Neural progenitor cell (in vitro differentiated cells): ENCODE results near the gene APOBEC3C. TPM values are rescaled to one million over a fixed set of nuclear protein-coding genes. Genes with fewer than 3 reads are reported as not detected.

Experiments used
- DNase-seq: peaks from one replicate; pipeline ENCODE4 v3.0.0-alpha.2; 2016; ENCODE audit warnings: low spot score
- H2AFZ ChIP-seq: fragments of 200-600 bp; sonication (generic); replicated peaks from 2 replicates; pipeline ENCODE4 v1.6.1; 2016; ENCODE audit warnings: antibody characterized with exemption
- H3F3A ChIP-seq: fragments of 200-600 bp; sonication (generic); 2 replicates; pipeline ENCODE4 v1.6.1; 2016; ENCODE audit warnings: antibody characterized with exemption, low read depth
- H3K27ac ChIP-seq: fragments of 200-600 bp; sonication (generic); 2 replicates; pipeline ENCODE4 v1.5.1; 2016; ENCODE audit warnings: mild to moderate bottlenecking
- H3K27me3 ChIP-seq: fragments of 200-600 bp; sonication (generic); 2 replicates; pipeline ENCODE4 v1.6.1; 2016; ENCODE audit warnings: mild to moderate bottlenecking, moderate library complexity
- H3K36me3 ChIP-seq: fragments of 200-600 bp; sonication (generic); 2 replicates; pipeline ENCODE4 v1.5.1; 2016
- H3K4me1 ChIP-seq: fragments of 200-600 bp; sonication (generic); 2 replicates; pipeline ENCODE4 v1.6.1; 2016; ENCODE audit warnings: mixed run types
- H3K4me2 ChIP-seq: fragments of 200-600 bp; sonication (generic); 2 replicates; pipeline ENCODE4 v1.6.1; 2016
- H3K4me3 ChIP-seq: fragments of 200-600 bp; sonication (generic); 2 replicates; pipeline ENCODE4 v1.5.1; 2016
- H3K79me2 ChIP-seq: fragments of 200-600 bp; sonication (generic); 2 replicates; pipeline ENCODE4 v1.6.1; 2016; ENCODE audit warnings: low read depth
- H3K9ac ChIP-seq: fragments of 200-600 bp; sonication (generic); 2 replicates; pipeline ENCODE4 v1.6.1; 2016
- H3K9me3 ChIP-seq: fragments of 200-600 bp; sonication (generic); 2 replicates; pipeline ENCODE4 v1.5.1; 2016; ENCODE audit warnings: low read depth
- H4K20me1 ChIP-seq: fragments of 200-600 bp; sonication (generic); 2 replicates; pipeline ENCODE4 v1.6.1; 2016; ENCODE audit warnings: low read depth
- H3K27ac Mint-ChIP-seq: 3 replicates; pipeline ENCODE4 v1.8.0; 2021; ENCODE audit warnings: mixed read lengths
- H3K27me3 Mint-ChIP-seq: 2 replicates; pipeline ENCODE4 v1.8.0; 2022; ENCODE audit warnings: low read depth, mild to moderate bottlenecking, inconsistent platforms, moderate library complexity, mixed read lengths; ENCODE audit not compliant: insufficient read depth
- H3K36me3 Mint-ChIP-seq: 3 replicates; pipeline ENCODE4 v1.8.0; 2021; ENCODE audit warnings: mixed read lengths
- H3K4me1 Mint-ChIP-seq: 3 replicates; pipeline ENCODE4 v1.8.0; 2021; ENCODE audit warnings: mixed read lengths
- H3K4me3 Mint-ChIP-seq: 3 replicates; pipeline ENCODE4 v1.8.0; 2021; ENCODE audit warnings: mild to moderate bottlenecking, moderate library complexity, mixed read lengths
- H3K9me3 Mint-ChIP-seq: 3 replicates; pipeline ENCODE4 v1.8.0; 2020; ENCODE audit warnings: mixed read lengths
- EZH2 ChIP-seq: fragments of 200-600 bp; sonication (generic); IDR thresholded peaks from 2 replicates; pipeline ENCODE4 v1.6.1; 2017; ENCODE audit warnings: antibody characterized with exemption, mild to moderate bottlenecking, moderate library complexity
- EZH2phosphoT487 ChIP-seq: fragments of 200-600 bp; sonication (generic); IDR thresholded peaks from 2 replicates; pipeline ENCODE4 v1.6.1; 2017; ENCODE audit warnings: antibody characterized with exemption
- total RNA-seq: library from RNA; depleted of rRNA; stranded (reverse); fragments of >200 nt; gene quantifications from 2 replicates; pipeline ENCODE4 v1.2.3, GENCODE V29; 2015; ENCODE audit warnings: low replicate concordance
- TF ChIP-seq, protein P1 (sequence below): fragments of 200-600 bp; sonication (generic); IDR thresholded peaks from 2 replicates; pipeline ENCODE4 v1.5.1; 2017; ENCODE audit warnings: antibody characterized with exemption, mild to moderate bottlenecking

Gene APOBEC3C
- total RNA-seq, 1 donor from 2014 or later = 3.0 TPM

DNA sequence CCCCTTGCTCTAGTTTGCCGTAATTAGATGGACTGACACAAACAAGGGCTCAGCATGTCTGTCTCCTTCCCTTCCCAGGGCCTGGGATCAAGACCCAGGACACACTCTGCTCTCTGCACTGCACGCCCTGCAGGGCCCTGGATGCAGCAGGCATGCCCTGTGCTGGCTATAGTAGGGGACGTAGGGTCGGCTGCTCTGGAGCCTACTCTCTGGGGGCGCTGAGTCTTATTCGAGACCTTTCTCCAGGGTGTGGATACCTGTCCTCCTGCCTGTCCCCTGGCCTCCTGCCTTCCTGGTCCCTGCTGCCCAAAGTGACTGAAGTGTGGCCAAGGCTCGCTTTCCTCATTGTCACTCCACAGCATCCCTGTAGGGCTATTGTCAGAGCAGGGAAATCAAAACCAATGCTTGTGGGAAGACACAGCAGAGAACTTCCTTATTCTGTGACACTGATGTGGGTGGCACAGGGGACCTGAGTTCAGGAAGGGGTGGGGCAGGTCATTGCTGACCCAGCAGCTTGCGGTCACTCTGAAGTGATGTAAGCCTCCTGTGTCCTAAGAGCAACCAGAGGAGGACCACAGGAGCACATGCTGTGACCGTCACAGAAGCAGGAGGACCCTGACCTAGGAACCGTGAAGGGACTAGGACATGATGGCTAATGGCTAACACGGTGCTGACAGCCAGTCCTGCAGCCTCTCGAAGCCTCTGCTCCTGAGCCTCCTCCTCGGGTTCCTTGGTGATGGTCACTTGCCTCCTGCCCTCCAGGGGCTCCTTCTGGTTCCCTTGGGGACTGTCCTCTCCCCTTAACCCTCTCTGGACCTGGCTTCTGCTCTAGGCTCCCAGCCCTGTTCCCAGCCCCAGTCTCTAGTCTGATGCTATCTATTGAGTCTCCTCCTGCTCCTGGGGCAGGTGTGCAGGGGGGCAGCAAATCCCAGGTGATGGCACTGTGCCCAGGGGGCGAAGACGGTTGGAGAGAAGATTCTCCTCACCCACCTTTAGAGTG lies 46.3 kb upstream of the APOBEC3C start:
- H3K36me3 ChIP-seq = no peaks in the 10 kb centered on the region
- H3K27ac ChIP-seq = no peak overlapping the region
- H3F3A ChIP-seq = no peaks in the 10 kb centered on the region
- no peak overlapping the region for H3K4me3 ChIP-seq
- no peak overlapping the region for H3K4me2 ChIP-seq
- Mint-ChIP-seq H3K9me3 (no peaks in the 10 kb centered on the region), H3K4me1 (peaks cover 13% of the 10 kb centered on the region), H3K27me3 (peaks cover 15% of the 10 kb centered on the region), H3K27ac (no peak overlapping the region), H3K36me3 (no peaks in the 10 kb centered on the region), H3K4me3 (no peak overlapping the region)
- no peaks in the 10 kb centered on the region for H3K4me1 ChIP-seq
- no peaks in the 10 kb centered on the region for H3K79me2 ChIP-seq
- H3K27me3 ChIP-seq = no peaks in the 10 kb centered on the region
- H4K20me1 ChIP-seq = no peaks in the 10 kb centered on the region
- H3K9me3 ChIP-seq = no peaks in the 10 kb centered on the region
- TF ChIP-seq, protein P1, sequence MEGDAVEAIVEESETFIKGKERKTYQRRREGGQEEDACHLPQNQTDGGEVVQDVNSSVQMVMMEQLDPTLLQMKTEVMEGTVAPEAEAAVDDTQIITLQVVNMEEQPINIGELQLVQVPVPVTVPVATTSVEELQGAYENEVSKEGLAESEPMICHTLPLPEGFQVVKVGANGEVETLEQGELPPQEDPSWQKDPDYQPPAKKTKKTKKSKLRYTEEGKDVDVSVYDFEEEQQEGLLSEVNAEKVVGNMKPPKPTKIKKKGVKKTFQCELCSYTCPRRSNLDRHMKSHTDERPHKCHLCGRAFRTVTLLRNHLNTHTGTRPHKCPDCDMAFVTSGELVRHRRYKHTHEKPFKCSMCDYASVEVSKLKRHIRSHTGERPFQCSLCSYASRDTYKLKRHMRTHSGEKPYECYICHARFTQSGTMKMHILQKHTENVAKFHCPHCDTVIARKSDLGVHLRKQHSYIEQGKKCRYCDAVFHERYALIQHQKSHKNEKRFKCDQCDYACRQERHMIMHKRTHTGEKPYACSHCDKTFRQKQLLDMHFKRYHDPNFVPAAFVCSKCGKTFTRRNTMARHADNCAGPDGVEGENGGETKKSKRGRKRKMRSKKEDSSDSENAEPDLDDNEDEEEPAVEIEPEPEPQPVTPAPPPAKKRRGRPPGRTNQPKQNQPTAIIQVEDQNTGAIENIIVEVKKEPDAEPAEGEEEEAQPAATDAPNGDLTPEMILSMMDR = no peak
- TF ChIP-seq EZH2phosphoT487 (no peak), EZH2 (no peak)
- no peak for DNase-seq
- no peak overlapping the region for H2AFZ ChIP-seq
- no peak overlapping the region for H3K9ac ChIP-seq

DNA sequence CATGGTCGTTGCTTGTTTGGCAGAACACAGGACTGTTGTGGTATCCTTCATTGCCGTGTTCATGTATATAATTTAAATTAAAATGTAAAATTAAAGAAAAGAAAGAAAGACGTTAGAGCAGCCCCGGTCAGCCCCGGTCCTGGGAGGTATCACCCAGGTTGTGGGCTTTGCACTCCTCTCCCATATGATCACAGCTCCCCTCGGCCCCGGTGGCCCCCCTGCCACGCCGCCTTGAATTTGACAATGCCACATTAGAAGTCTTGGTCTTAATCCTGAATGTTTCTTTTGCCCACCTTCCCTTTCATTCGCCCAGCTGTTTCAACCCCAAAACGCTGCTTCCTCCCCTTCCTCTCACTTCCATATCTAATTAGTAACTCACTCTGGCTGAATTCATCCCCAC lies 45.3 kb upstream of the APOBEC3C start:
- Histone ChIP-seq H3K4me1 (no peaks in the 10 kb centered on the region), H3K4me2 (no peak overlapping the region), H3K36me3 (no peaks in the 10 kb centered on the region), H3K27me3 (no peaks in the 10 kb centered on the region), H3K79me2 (no peaks in the 10 kb centered on the region), H4K20me1 (no peaks in the 10 kb centered on the region), H3K9me3 (no peaks in the 10 kb centered on the region), H3K9ac (no peak overlapping the region), H2AFZ (no peak overlapping the region), H3F3A (no peaks in the 10 kb centered on the region), H3K27ac (no peak overlapping the region), H3K4me3 (no peak overlapping the region)
- no peak for DNase-seq
- Mint-ChIP-seq H3K27ac (no peak overlapping the region), H3K9me3 (no peaks in the 10 kb centered on the region), H3K4me1 (peaks cover 7% of the 10 kb centered on the region), H3K4me3 (no peak overlapping the region), H3K27me3 (peaks cover 19% of the 10 kb centered on the region), H3K36me3 (no peaks in the 10 kb centered on the region)
- no peak for TF ChIP-seq EZH2

DNA sequence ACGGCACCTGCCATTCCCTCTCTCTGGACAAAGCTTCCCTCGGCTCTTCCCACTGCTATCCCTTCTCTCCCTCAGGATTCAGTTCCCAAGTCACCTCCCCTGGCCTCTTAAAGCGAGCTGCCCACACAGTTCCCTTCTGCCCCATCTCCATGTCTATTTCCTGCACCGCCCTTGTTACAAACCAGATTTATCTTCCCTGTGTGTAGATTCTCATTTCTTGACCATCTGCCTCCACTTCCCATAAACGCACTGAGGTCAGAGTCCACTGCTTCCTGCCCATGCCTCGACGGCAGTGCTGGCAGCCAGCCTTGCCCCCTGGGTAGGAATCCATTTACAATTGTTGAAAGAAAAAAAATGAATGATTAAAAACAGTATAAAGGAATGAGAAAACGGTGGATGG lies 43.5 kb upstream of the APOBEC3C start:
- no peak for DNase-seq
- Mint-ChIP-seq H3K4me1 (peaks cover under 1% of the 10 kb centered on the region), H3K9me3 (peaks cover 2% of the 10 kb centered on the region), H3K4me3 (no peak overlapping the region), H3K27me3 (peaks cover 17% of the 10 kb centered on the region), H3K36me3 (no peaks in the 10 kb centered on the region), H3K27ac (peak overlapping the region; percentile 19)
- no peak overlapping the region for H3K4me2 ChIP-seq
- TF ChIP-seq EZH2phosphoT487 (no peak), EZH2 (no peak)
- TF ChIP-seq, protein P1 = no peak
- H3K4me3 ChIP-seq = no peak overlapping the region
- no peaks in the 10 kb centered on the region for H3K4me1 ChIP-seq
- no peaks in the 10 kb centered on the region for H3K27me3 ChIP-seq
- H3F3A ChIP-seq = no peaks in the 10 kb centered on the region
- no peak overlapping the region for H3K9ac ChIP-seq
- H2AFZ ChIP-seq = no peak overlapping the region
- H3K79me2 ChIP-seq = no peaks in the 10 kb centered on the region
- H3K9me3 ChIP-seq = no peaks in the 10 kb centered on the region
- H3K36me3 ChIP-seq = no peaks in the 10 kb centered on the region
- H4K20me1 ChIP-seq = no peaks in the 10 kb centered on the region
- H3K27ac ChIP-seq = no peak overlapping the region

DNA sequence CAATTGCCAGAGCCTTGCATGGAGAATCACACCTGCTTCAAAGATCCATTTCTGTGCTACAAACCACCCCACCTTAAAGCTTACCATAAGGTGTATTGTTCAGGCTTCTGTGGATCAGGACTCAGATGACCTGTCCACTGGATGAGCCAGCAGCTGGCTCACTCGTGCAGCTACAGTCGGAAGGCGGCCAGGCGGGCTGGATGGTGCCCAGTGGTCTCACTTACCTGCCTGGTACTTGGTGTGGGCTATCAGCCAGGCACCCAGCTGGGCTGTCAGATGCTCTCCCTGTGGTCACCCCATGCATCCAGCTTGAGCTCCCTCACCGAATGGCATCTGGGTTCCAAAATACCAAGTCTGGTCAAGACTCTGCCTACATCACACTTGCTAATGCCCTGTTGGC lies 42.9 kb upstream of the APOBEC3C start:
- Histone ChIP-seq H3K4me3 (no peak overlapping the region), H3K9me3 (no peaks in the 10 kb centered on the region), H3K4me2 (no peak overlapping the region), H4K20me1 (no peaks in the 10 kb centered on the region), H3K79me2 (no peaks in the 10 kb centered on the region), H3K27me3 (no peaks in the 10 kb centered on the region), H3K9ac (no peak overlapping the region), H2AFZ (no peak overlapping the region), H3K36me3 (no peaks in the 10 kb centered on the region), H3K27ac (no peak overlapping the region), H3F3A (no peaks in the 10 kb centered on the region), H3K4me1 (no peaks in the 10 kb centered on the region)
- Mint-ChIP-seq H3K27ac (no peak overlapping the region), H3K4me3 (no peak overlapping the region), H3K4me1 (no peaks in the 10 kb centered on the region), H3K36me3 (no peaks in the 10 kb centered on the region), H3K9me3 (peaks cover 4% of the 10 kb centered on the region), H3K27me3 (peaks cover 17% of the 10 kb centered on the region)
- DNase-seq = no peak
- TF ChIP-seq EZH2 (no peak), EZH2phosphoT487 (no peak)
- TF ChIP-seq, protein P1 = no peak
